Colon (tissue), 2 donors: Measurements from ENCODE around the gene PDE9A.
"Not testable (repeated sequence)": the region's sequence is repeated elsewhere in the genome, so short reads cannot be mapped to it uniquely, and the experiment has no call there.

ENCODE experiments used
- FAIRE-seq: peaks from 2 replicates; lab custom pipeline; 2012; peaks lifted over from hg19 to GRCh38; lab: Jason Lieb, UNC
- donor health status: control.
- donor health status: control.

Gene PDE9A

GRCh38 chr21:42624936-42625335, 28.5 kb upstream of the PDE9A start:
- FAIRE-seq: no peak

DNA sequence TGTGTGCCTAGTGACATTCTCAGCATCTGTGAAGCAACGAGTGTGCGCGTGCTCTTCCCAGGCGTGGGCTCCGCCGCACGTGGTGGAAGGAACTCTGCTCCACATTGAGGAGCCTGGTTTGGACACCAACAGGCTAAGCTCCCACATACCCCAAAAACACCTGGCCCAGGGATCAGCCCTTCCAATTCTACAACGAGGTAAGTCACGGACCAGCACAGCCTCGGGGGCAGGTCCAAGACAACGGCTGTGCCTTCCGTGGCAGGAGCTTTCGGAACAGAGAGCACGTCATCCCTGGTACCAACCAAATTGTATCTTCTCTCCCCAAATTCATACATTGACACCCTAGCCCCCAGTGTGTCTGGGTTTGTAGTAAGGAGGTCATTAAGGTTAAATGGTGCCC, 27.2 kb upstream of the PDE9A start:
- no peak for FAIRE-seq

- no peak for FAIRE-seq
Observed at GRCh38 chr21:42627527-42628289, 25.7 kb upstream of the PDE9A start.

GRCh38 chr21:42628466-42629061, 24.9 kb upstream of the PDE9A start:
- FAIRE-seq: not testable (repeated sequence)

- FAIRE-seq: no peak
Observed at GRCh38 chr21:42629933-42630589, 23.4 kb upstream of the PDE9A start.

GRCh38 chr21:42630626-42631025, 22.8 kb upstream of the PDE9A start:
- no peak for FAIRE-seq

- no peak for FAIRE-seq
Observed at GRCh38 chr21:42631142-42631541, 22.3 kb upstream of the PDE9A start.

DNA sequence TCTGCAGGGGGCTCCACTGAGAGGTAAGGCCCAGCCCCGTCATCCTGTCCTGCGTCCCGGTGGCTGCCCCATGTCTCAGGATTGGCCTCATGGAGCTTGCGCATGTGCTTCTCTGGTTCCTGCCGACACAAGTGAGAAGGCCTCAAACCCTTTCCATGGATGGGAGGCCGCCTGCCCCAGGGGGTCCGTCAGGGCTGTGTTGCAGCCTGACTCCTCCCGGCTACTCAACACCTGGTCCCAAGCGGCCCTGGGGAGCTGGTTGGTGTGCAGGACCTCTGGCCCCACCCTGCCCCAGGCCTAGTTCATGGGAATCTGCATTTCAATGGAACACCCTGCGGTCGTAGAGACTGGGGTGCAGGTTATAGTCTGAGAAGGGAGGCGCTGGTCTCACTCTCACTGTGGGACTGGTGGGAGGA, 21.1 kb upstream of the PDE9A start:
- FAIRE-seq: no peak

DNA sequence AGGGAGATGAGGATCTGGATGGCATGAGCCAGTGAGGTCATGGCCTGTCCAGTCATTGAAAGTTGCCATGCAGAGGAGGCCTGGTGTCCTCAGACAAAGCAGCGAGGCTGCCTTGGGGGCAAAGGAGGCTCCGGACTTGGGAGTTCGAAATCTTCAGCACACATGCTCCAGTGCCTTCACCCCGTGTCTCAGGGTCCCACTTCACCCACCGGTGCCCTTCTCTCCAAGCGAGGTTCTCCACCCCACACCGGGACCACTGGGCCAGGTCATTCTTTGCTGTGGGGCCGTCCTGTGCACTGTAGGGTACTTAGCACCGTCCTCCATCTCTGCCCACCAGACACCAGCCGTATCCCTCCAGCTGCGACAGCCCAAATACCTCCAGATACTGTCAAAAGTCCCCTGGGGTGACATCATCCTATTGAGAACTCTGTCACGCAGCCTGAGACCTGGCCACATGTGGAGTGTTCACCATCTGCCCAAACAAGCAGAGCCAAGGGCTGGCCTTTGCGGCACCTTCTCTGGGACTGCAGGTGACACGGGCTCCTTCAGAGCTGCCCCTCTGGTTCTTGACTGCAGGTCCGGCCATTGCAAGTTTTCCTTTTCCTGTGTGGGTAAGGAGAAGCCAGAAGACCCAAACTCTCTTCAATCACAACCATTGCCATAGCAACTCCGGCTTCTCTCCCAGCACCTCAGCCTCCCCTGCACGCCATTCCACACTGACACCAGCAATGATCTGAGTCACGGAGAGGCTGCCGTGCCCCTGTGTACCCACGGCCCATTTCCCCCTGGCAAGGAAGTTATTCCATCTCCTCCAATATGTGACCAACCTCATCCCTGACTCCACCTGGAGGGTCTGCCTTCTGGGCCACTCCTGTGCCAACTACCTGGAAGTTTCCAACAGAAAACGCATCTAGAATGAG, 20.4 kb upstream of the PDE9A start:
- FAIRE-seq: no peak

DNA sequence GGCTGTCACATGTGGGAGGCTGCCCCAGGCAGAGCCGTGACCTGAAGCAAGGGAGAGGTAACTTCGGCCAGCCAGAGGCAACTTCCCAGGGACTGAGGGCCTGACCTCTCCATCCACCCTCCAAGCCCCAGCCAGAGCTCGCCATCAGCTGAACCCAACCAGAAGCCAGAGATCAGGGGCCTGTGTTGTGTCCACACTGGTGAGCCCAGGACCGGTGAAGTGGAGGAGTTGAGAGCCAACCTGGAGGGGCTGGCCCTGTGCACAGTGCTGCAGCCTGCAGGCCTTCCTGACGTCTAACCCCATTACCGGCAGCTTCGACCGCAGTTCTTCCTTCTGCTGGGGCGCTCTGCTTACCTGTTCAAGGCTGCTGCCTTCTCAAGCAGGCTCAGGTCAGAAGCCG, 19.6 kb upstream of the PDE9A start:
- no peak for FAIRE-seq

DNA sequence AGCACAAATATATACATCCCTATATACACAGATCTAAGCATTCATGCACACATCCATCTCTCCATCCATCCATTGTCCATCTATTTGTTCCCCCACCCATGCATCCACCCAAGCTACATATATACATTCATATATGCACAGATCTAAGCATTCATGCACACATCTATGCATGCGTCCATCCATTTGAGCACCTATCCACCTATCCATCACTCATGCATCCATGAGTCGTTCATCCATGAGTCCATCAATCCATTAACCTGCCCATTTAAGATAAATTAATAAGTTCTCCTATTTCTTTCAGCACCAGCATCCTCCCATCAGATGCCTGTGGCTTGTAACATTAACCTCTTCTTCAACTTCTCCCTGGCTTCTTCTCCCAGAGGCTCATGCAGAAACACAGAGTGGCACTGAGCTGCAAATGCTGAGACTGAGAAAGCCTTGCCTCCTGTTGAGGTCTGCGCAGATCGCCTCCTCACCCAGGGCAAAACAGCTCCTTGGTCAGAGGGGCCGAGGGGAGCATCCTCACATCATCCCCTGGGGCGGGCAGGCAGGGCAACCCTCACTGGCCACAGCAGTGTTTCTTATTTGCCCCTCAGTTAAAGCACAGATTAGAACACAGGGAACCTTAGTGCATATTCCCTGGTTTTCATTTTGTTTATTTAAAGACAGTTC, 17.4 kb upstream of the PDE9A start:
- FAIRE-seq: no peak

DNA sequence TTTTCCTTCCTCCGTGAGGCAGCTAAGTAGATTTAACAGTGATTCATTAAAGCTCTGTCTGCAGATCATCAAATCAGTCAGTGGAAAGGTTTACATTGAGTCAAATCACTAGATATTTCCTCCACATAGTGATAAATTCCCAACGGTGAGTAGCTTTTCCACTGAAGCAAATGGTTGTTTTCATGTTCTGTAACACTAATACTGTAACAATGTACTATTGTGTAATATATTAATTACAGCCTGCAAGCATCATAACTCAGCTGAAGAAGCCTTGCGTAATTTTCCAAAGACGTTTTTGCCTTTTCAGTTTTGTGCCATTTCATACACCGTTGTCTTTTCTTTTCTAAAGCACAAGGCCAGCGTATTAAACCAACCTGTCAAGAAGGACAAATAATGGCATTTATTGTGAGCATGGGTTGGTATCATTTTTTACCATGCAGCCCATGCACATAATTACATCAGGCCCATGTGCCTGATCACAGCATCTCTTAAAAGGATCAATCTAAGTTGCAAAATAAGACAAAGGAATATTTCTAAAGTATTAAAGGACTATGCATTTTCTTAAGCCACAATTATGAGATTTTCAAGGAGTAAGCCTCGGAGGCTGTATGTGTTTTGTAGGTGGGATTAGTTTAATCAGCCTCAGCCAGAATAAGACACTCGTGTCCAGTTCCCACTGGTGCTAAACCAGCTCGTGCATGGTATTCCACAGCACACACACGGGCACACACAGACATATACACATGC, 16.7 kb upstream of the PDE9A start:
- no peak for FAIRE-seq

DNA sequence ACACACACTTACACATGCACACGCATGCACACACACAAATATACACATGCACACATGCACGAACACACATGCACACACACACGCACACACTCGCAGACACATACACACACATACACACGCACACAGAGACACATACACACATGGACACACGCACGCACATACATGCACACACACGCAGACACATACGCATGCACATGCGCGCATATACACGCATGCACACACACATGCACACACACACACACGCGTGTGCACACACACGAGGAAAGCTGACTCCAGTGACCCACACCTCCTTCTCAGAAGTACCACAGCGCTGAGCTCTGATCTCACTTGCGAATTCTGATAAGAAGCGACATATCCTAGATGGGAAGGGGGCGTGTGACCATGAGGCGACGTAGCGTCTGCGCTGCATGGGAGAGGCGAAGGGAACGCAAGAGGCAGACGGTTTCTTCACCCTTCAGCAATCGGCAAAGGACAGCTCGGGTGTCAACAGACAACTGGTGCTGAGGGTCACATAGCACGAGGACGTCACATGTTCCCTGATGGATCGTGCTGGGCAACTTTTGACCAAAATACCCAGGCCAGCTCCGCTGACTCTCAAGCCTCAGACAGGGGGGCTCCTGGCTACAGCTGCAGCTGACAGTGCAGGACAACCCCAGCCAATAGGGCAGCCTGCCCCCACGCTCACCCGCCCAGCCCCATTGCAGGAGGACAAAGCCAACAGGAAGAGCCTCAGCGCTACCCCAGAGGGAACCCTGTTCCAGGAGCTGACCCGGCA, 16.0 kb upstream of the PDE9A start:
- no peak for FAIRE-seq

DNA sequence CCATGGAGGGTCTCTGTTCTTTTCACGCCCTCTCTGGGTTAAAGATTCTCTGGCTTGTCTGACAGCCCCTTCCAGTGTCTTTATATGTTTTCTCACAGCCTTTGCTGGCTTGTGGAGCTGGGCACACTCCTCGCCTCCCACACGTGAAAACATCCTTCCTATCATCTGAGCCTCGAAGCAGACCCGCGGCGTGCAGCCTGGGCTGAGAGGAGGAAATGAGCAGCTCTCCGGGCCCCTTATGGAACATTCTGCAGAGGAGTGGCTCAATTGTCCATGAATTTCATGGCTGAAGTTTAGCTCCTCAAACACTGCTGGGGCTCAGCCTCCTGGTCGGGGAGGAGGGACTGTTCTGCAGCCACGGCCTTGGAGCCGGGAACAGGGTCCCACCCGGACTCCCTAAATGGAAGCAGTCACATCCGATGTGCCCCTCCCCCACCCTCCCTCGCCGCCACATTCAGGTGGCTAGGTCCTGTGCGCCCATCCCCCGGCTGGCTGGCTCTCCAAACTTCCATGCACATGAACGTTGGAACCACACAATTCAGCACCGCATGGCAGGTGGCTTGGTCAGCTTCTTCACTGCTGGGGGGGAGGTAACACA, 15.1 kb upstream of the PDE9A start:
- FAIRE-seq: no peak

DNA sequence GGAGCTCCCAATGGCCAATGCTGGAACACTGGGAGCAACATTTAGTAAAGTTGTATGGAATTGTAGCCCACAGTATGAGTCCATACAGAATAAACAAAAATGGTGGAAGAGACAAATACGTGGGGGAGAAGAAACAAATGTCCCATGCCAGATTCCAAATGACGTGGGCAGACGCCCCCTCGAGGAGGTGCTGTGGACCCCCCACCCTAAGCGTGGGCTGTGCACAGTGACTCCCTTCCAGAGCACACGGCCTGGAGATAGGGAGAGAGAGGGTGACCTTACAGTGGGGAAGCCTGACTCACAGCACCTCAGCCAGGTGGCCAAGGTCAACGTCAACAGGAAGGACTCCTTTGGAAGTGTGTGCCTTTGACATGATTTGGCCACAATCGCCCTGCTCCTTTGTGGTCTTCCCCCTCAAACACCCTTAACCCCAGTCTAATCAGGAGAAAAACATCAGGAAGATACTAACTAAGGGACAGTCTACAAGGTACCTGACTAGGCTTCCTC, 13.7 kb upstream of the PDE9A start:
- no peak for FAIRE-seq

GRCh38 chr21:42640486-42640885, 12.9 kb upstream of the PDE9A start:
- no peak for FAIRE-seq

DNA sequence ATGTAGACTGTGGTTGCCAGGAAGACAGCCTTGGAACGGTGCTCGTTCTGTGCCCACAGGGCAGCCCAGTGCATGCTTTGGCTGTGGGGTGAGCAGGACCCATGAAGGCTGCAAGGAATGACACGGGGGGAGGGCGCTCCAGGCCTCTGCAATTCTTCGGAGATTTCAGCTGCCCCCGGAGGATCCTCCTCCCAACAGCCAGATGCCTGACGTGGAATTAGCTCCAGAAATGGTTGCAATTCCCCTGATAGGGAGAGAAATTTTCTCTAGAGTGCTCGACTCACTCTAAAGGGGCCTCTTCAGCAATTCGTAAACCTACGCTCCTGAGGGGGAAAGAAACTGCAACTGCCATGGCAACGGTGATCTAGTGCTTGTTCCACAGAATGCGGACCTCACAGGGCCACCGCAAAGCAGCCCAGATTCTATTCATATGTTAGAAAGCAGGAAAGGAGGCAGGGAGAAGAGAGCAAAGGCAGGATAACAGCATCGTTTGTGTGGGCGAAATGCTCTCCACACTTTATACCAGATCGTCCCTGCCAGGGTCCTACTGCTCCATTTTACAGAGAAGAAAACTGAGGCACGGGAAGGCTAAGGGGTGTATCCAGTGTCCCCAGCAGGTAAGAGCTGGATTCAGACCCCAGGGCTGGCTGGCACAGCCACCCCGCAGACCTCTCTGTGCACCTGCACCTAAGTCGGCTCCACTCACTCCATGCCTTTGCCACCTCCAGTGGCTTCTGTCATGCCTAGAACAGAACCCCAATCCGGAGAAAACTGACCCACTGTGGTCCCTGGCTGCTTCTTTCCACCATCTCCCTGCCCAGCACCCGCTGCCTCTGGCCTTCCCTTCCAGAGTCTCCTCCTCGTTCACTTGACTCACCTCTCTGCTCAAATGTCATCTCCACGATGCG, 11.9 kb upstream of the PDE9A start:
- no peak for FAIRE-seq

- no peak for FAIRE-seq
Observed at GRCh38 chr21:42642219-42642745, 11.1 kb upstream of the PDE9A start.
